ENCODE data around the gene PARD3.
"Not testable (repeated sequence)": the region's sequence is repeated elsewhere in the genome, so short reads cannot be mapped to it uniquely, and the experiment has no call there.

Gene PARD3

DNA sequence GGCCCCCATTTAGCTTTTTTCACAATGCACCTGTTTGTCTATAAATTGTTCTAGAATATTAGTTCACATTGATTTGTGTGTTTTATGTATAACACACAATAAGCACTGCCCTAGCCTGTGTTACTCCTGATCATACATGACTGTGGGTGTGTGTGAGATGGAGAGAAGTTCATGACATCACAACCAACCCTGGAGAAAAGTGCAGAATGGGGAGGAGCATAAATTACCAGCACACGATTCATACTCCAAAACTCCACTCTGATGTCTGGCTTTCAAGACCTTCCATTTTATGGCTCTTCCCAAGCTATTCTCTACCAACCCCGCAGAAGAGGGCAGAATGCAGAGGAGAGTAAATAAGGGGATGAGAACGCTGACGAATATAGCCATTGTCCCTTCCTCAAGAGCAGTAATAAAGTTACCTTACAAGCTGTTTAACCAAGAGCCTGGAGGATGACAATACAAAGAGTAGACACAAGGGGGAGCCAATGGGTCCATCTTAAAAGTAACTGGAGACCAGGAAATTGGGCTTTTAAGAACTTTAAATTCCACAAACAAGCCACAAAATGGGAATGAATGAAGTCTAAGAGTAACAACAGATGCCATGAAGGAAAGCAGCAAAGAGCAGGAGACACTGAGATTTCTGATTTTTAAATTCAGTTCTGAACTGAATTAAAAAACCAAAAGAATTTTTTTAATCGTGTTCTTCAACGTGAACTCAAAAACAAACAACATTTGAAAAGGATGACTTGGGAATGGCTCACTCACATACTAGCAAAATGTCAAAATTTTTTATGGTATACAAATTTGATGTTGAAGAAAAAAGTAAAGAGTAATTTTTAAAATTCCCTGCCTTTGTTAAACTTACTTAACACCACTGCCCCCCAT lies 159.6 kb downstream of the PARD3 start:
- DNase-seq (ENCODE audit: low read depth in 1 of 2, low spot score in 1 of 2): no peak

- DNase-seq (ENCODE audit: low read depth in 1 of 2, low spot score in 1 of 2): no peak
Measured at GRCh38 chr10:34654211-34654610, 160.9 kb downstream of the PARD3 start.

DNA sequence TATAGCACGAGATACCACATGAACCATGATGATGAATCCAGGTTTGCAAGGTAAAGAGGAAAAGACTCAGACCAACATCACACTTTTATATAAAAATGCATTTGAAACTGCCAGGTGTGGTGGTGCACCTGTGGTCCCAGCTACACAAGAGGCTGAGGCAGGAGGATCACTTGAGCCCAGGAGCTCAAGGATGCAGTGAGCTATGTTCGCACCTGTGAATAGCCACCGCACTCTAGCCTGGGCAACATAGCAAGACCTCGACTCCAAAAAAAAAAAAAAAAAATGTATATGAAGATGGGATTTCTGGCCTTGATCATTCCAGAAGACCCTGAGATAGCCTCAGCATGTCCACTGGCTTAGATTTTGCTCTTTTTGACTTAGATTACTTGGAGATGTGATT lies 161.6 kb downstream of the PARD3 start:
- DNase-seq (ENCODE audit: low read depth in 1 of 2, low spot score in 1 of 2): no peak

DNA sequence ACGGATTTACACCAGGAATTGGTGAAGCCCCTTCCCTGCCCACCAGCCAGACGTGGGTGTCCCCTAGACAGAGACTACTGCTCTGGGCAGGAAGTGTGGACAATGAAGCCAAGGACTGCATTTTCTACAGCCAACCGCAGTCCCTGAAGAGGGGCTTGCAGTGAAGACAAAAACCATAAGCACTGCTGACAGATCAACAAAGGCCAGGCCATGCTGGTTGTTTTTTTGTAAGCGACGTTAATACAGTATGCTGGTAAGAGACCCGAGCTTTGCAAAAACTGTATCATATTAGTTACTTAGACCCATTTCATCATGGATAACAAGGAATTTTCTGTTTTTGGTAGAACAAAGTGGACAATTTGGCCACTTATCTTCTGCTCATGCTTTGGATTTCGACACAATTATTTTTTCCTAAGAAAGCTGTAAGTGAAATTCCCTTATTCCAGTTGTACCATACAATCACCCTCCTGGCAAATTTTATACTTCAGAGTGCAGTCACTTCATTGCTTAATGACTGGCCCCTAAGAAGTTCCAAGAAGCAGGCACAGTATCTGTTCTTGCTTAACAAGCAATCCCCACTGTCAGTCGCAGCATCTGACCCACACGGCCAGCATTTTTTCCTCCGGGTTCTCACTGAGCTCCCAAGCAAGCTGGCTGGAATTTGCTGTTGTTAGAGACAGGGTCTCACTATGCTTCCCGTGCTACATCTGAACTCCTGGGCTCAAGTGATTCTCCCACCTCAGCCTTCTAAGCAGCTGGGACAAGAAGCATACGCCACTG lies 163.5 kb downstream of the PARD3 start:
- DNase-seq (ENCODE audit: low read depth in 1 of 2, low spot score in 1 of 2): no peak

DNA sequence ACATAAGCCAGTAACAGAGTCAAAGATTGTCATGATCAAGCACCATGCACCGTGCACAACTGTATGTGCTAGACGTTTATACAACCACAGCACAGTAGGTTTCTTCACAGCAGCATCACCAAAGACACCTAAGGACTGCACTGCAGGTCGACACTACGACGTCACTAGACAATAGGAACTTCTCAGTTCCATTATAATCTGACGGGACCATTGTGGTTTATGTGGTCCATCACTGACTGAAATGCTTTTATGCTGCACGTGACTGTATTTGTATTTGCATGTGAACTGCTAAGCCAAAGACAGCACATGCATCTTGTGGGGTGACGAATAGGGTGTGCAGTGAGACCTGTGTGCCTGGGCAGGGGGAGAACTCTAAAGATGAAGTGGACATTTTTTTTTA lies 164.9 kb downstream of the PARD3 start:
- no peak for DNase-seq (ENCODE audit: low read depth in 1 of 2, low spot score in 1 of 2)

DNA sequence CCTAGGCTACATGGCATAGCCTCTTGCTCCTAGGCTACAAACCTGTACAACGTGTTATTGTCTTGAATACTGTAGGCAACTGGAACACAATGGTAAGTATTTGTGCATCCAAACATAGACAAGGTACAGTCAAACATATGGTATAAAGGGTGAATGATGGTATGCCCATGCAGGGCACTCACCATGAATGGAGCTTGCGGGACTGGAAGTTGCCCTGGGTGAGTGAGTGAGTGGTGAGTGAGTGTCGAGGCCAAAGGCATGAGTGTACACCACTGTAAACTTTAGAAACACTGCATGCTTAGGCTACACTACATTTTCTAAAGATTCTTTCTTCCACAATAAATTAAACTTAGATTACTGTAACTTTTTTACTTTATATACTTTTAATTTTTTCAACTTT lies 165.7 kb downstream of the PARD3 start:
- no peak for DNase-seq (ENCODE audit: low read depth in 1 of 2, low spot score in 1 of 2)

GRCh38 chr10:34648919-34649318 lies 166.2 kb downstream of the PARD3 start:
- no peak for DNase-seq (ENCODE audit: low read depth in 1 of 2, low spot score in 1 of 2)

GRCh38 chr10:34647875-34648865 lies 166.9 kb downstream of the PARD3 start:
- DNase-seq (ENCODE audit: low read depth in 1 of 2, low spot score in 1 of 2): no peak

DNA sequence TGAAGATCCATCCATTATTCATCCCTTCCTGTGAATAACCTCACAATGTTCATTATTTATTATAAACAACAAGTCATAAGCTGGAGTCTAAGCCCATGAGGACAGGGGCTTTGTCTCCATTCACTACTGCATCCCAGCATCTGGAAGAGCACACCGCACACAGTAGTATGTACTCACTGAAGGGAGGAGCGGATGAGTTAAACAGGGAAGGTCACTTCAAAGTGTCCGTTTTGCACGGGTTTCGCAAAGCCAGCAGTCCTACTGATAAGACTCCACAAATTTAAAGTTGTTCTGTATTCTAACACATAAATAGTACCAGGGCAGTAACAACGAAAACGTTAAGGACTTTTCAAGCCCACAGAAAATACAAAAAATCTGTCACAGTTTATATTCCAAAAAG lies 167.9 kb downstream of the PARD3 start:
- DNase-seq (ENCODE audit: low read depth in 1 of 2, low spot score in 1 of 2): no peak

GRCh38 chr10:34646331-34646730 lies 168.8 kb downstream of the PARD3 start:
- DNase-seq (ENCODE audit: low read depth in 1 of 2, low spot score in 1 of 2): no peak

GRCh38 chr10:34644815-34645214 lies 170.3 kb downstream of the PARD3 start:
- DNase-seq (ENCODE audit: low read depth in 1 of 2, low spot score in 1 of 2): not testable (repeated sequence)

DNA sequence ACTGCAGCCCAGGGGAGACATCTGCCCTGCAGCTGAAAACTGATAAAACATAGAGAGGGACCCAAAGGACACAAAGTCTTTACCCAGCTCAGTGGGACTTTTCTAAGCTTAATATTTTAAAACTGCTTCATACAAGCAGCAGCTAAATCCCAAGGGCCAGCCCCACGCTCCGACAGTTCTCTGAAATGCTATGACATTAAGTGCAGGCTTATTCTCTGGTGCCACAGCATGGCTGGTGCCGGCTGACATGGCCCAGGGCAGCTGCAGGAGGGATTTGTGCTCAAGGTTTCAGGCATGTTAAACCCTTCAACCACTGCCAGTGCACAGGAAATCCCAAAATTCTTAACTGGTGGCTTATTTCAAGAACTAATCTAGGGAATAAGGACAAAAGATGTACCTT lies 170.9 kb downstream of the PARD3 start:
- no peak for DNase-seq (ENCODE audit: low read depth in 1 of 2, low spot score in 1 of 2)

GRCh38 chr10:34643620-34644019 lies 171.5 kb downstream of the PARD3 start:
- DNase-seq (ENCODE audit: low read depth in 1 of 2, low spot score in 1 of 2): no peak

DNA sequence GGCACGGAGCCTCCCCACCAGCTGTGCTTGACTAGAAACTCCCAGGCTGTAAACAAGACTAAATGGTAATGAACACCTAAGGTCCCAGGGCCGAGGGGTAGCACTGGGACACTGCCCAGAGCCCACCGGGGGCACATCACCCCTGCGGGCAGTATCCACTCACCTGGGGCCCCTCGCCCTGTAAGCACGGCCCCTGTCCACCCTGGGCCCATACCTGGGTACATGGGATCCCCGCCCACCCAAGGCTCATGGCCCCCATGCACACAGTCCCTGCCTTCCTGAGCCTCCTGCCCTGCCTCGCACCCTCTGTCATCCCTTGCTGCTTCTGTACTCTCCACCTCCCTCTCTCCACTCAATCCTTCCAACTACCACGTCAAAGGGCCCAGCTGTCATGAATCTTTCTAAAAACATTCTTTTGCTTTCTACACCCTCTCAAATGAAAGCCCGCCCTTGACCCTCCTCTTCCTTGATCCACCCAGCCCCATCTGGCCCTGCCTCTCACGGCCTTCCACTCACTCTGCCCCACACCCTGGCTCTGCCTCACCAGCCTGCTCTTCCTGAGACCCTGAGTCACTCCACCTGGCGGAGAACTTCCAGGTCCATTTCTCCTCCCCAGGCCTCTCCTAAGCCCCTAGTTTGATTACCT lies 173.1 kb downstream of the PARD3 start:
- DNase-seq (ENCODE audit: low read depth in 1 of 2, low spot score in 1 of 2): no peak

- no peak for DNase-seq (ENCODE audit: low read depth in 1 of 2, low spot score in 1 of 2)
Measured at GRCh38 chr10:34641147-34641912, 173.8 kb downstream of the PARD3 start.

GRCh38 chr10:34638406-34639054 lies 176.6 kb downstream of the PARD3 start:
- DNase-seq (ENCODE audit: low read depth in 1 of 2, low spot score in 1 of 2): peak; percentile 43 to 44

DNA sequence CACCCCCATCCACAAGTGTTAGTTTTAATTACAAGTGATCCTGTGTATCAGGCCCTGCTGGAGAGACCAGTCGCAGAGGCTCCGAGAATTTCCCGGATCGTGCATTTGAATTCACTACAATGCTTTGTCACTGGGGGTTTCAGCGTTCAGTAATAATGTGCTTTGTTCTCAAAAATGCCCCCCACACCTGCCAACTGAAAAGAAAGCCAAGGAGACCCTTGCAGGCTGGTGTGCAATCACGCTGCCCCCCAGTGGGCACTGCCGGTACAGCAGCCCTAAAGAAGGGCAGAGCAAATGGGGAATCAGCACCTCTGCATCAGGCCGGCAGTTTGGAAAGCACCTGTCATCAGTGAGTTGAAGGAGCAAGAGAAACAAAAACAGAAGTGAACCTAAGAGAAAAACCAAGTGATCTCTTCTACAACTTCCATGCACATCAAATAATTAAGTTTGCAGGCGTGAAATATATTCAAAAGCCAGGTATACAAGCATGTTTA lies 177.6 kb downstream of the PARD3 start:
- peak; percentile 37 to 38 for DNase-seq (ENCODE audit: low read depth in 1 of 2, low spot score in 1 of 2)

GRCh38 chr10:34635111-34635510 lies 180.0 kb downstream of the PARD3 start:
- no peak for DNase-seq (ENCODE audit: low read depth in 1 of 2, low spot score in 1 of 2)

DNA sequence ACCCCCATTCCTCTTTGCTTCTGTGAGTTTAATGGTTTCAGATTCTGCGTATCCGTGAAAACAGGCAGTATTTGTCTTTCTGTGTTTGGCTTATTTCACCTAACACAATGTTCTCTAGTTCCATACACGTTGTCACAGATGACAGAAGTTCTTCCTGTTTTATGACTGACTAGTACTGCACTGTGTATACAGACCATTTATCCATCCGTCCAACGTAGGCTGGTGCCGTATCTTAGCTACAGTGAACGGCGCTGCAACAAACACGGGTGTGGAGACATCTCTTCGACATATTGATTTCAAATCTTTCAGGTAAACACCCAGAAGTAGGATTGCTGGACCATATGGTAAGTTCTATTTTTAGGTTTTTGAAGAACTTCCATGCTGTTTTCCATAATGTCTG lies 181.7 kb downstream of the PARD3 start:
- DNase-seq (ENCODE audit: low read depth in 1 of 2, low spot score in 1 of 2): no peak
